ENCODE results near the gene L3MBTL4.
"Not testable (repeated sequence)": the region's sequence is repeated elsewhere in the genome, so short reads cannot be mapped to it uniquely, and the experiment has no call there.

The L3MBTL4 gene

DNA sequence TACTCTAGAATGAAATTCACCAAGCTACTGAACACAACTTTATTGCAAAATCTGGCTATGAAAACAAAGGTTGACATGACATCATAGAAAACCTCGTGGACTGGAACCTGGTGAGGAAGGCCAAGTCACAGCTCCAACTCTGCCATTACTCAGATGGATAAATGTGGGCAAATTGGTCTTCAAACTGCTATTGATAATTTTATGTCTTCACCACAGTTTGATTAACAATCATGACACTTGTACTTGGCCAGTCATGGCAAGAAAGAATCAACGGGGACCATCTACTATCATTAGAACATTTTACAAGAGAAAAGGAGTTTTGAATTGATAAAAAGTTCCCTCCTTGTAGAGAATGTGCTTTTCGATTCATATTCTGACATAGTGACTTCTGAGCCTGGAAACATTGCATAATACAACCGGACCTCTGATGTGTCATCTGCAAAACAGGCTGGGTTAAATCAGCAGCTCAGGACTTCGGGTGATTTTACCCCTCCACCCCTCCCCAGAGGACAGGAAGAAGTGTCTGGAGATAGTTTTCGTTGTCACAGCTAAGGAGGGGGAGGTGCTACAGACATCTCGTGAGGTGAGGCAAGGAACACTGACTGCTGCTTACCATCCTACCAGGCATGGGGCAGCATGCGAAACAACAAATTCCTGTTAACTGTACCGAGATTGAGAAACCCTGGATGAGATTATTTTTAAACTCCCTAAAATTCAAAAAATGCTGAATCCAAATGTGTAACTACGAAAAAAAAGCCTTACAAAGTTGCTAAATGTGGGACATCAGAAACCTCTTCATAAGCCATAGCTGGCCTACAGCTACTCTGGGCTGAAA lies 8.4 kb downstream of the L3MBTL4 start:
- DNase-seq = no peak

DNA sequence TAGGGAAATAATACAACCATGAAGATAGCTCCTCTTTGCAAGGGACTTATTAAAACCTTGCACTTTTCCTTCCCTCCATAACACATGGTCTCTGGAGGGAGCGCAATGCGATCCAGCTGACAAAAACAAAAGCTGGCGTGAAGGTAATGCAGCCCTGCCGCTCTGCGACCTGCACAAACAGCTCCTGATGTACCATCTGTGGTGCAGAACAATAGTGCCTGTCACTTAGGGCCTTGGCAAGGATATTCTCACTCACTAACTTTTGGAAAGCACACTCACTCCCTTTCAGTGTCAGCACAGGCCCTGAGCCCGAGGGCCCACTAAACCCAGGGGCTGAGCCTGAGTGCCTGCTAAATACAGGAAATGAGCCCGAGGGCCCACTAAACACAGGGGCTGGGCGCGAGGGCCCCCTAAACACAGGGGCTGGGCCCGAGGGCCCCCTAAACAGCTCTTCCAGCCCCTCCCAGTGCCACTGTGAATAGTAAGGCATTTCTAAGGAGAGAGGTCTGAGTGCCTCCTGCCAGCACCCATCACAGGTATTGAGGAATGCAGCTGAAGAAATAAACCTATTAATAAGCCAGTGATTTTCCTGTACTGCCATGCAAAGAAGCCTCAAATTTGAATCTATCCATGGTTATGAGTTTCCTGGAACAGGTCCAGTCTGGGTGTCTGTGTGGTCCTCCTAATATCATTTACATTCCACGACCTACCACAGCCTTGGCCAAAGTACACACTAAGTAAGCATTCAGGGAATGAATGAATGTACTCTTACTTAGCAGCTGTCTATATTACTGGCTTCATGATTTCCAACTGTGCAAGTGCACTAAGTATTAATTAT lies 9.3 kb downstream of the L3MBTL4 start:
- DNase-seq = no peak

GRCh38 chr18:6404834-6405233 lies 9.9 kb downstream of the L3MBTL4 start:
- no peak for DNase-seq

- no peak for DNase-seq
Observed at GRCh38 chr18:6401687-6402086, 13.0 kb downstream of the L3MBTL4 start.

GRCh38 chr18:6399776-6400175 lies 14.9 kb downstream of the L3MBTL4 start:
- DNase-seq = no peak

GRCh38 chr18:6397931-6398566 lies 16.7 kb downstream of the L3MBTL4 start:
- DNase-seq = no peak

DNA sequence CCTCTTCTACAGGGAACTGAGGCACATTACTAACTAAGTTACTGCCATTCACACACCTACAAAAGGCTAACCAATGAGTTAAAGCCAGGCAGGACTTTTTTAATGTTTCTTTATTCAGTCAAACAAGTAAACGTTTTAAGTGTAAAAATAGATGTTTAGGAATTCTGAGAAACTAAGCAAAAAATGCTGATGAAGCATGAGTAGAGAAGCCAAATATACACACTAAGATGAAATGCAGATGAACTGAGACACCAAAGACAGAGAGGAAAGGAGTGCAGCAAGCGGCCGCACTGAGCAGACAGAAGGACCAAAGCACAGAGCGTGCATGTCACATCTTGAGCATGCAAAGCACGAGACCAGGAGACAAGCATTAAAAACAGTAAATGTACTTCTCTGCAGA lies 17.9 kb downstream of the L3MBTL4 start:
- no peak for DNase-seq

GRCh38 chr18:6396276-6396675 lies 18.4 kb downstream of the L3MBTL4 start:
- DNase-seq = no peak

GRCh38 chr18:6389005-6389404 lies 25.7 kb downstream of the L3MBTL4 start:
- no peak for DNase-seq

GRCh38 chr18:6382963-6383362 lies 31.7 kb downstream of the L3MBTL4 start:
- no peak for DNase-seq

GRCh38 chr18:6377473-6377872 lies 37.2 kb downstream of the L3MBTL4 start:
- DNase-seq = not testable (repeated sequence)

DNA sequence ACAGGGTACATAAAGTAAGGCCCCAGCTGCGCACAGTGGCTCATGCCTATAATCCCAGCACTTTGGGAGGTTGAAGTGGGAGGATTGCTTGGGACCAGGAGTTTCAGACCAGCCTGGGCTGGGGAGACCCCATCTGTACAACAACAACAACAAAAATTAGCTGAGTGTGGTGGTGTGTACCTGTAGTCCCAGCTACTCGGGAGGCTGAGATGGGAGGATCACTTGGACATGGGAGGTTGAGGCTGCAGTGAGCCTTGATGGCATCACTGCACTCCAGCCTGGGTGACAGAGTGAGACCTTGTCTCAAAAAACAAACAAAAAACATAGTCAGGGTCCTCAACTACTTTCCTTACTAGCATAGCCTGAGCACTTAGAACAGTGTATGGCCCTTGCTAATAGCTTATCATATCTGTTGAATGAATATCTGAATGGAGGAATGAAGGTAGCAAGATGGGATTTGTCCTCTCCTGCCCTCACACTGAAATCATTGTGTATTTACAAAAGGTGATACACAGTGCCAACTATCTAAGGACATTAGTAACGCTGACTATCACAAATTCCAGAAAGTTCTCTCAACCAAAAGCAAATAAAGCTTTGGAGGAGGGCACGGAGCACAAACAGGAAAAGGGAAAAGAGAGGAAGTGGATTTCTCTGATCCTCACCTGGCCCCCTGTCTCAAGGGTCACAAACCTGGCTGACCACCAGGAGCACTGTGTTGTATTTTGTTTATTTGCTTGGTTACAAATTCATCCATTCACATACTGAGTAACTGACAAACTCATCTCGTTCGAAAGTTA lies 38.1 kb downstream of the L3MBTL4 start:
- DNase-seq = no peak

- DNase-seq = no peak
Observed at GRCh38 chr18:6374935-6375529, 39.7 kb downstream of the L3MBTL4 start.

GRCh38 chr18:6374340-6374739 lies 40.4 kb downstream of the L3MBTL4 start:
- DNase-seq = no peak

DNA sequence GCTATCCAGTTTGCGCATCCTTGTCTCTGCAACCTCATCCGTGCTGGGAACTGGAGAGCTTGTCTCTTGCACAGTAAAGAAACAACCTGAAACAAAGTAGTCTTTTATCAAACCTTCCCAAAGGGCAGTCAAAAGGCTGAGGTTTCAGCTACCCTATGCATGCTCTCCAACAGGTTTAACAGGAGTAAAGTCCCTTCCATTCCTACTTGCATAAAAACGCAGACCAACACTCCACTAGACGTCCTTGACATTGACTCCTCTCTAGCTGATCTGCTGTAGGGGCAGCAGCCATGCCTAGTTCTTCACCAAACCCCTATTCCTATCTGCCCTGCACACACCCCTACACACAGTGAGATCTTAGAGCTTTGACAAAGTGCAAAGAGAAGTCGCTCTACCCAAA lies 41.5 kb downstream of the L3MBTL4 start:
- DNase-seq = no peak

DNA sequence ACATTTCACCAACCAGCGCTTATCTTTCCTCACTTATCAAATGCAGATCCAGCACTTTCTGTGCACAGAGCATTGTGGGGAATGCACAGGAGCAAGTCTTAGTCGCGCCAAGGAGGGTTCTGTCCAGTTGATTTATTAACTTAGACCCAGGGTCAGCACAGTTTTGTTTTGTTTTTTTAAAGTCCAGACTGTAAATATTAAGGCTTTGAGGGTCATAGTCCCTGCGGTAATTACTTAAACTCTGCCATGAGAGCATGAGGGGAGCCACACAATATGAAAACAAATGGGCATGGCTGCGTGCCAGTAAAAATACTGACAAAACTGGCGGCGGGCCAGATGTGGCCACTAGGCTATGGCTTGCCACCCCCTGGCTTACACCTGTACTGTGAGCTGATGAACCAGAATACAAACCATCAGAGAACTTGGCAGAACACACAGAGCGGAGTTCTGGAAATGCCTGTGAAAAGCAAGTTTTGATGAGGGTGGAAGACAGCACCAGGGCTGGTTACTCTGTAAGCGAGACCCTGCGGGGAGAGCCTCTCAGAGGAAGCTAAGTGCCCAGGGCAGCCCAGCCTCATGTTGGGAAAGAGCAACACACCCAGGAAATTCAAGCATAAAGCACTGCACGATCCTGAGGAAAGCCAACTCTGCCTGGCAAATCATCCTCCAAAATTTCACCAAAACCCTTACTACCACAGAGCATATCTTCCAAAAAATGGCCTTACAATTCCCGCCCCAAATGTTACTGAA lies 43.6 kb downstream of the L3MBTL4 start:
- no peak for DNase-seq

DNA sequence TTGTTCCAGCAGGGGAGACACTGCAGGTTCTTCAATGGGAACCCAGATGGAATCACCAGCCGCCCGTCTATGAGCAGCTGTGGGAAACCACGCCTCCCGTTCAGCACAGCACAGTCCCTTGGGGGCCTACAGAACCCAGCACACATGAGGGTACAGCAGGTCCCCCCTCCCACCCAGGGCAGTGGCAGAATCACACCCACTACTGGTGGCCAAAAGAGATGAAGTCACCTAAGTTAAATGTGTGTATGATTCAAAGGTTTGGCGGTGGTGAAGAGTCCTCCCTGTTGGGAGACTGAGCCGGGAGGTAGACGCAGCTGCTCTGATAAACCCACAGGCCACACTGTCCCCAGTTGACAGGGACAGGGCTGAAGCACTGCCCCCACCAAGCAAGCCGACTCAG lies 44.3 kb downstream of the L3MBTL4 start:
- DNase-seq = no peak

DNA sequence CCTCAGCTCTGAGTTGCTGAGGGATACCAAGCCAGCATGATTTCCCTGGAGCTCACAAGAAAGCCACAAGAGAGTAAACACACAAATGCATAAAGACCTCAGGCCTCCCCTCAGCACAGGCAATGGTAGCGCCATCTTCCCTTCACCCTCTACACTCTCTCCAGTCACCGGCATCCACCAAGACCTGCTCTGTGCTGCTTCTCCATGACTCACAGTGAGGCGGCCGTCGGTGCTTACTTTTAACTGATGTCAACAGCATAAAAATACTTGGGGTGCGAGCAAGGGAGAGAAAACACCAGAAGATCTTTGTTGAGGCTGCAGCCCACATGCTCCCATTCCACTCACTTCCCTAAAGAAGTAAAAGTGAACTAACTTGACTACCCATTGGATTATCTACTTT lies 46.7 kb downstream of the L3MBTL4 start:
- no peak for DNase-seq

- no peak for DNase-seq
Observed at GRCh38 chr18:6367208-6367607, 47.5 kb downstream of the L3MBTL4 start.

- DNase-seq = no peak
Observed at GRCh38 chr18:6366776-6367175, 47.9 kb downstream of the L3MBTL4 start.

GRCh38 chr18:6365385-6365784 lies 49.3 kb downstream of the L3MBTL4 start:
- no peak for DNase-seq

DNA sequence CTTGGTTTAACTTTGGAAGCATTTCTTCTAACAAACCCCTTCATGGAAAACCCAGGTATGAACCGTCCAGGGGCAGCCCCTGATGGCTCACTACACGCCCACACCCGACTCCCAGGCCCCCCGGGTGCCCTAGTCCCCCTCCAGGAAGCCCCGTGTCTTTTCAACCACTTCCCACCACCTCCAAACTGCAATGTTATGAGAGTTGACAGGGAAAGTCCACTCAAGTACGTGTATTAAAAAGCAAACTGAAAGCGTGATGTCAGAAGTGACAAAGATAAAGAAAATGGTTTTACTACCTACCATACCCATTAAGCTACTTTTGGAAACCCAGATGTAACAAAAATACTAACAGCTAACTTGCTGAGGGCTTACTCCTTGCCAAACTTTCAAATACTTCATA lies 51.5 kb downstream of the L3MBTL4 start:
- no peak for DNase-seq
